IPS DF 4.7 (cell line): ENCODE results near the gene PAX7.

Experiments
- DNase-seq: peaks from one replicate; pipeline ENCODE4 v3.0.0-alpha.2; 2013; ENCODE audit warnings: low spot score; ENCODE audit errors: extremely low read depth

The PAX7 gene

GRCh38 chr1:18640228-18641004, 9.8 kb downstream of the PAX7 start:
- DNase-seq, result no peak

GRCh38 chr1:18641005-18641941, 10.6 kb downstream of the PAX7 start:
- DNase-seq, result no peak

- no peak for DNase-seq
Observed at GRCh38 chr1:18642278-18643095, 11.8 kb downstream of the PAX7 start.

- no peak for DNase-seq
Observed at GRCh38 chr1:18643154-18644012, 12.7 kb downstream of the PAX7 start.

- DNase-seq, result no peak
Observed at GRCh38 chr1:18644013-18644399, 13.4 kb downstream of the PAX7 start.

- DNase-seq, result no peak
Observed at GRCh38 chr1:18644446-18644845, 13.8 kb downstream of the PAX7 start.

- no peak for DNase-seq
Observed at GRCh38 chr1:18644973-18645746, 14.5 kb downstream of the PAX7 start.

GRCh38 chr1:18645747-18646090, 15.1 kb downstream of the PAX7 start:
- no peak for DNase-seq

GRCh38 chr1:18646091-18646785, 15.6 kb downstream of the PAX7 start:
- DNase-seq, result no peak

- no peak for DNase-seq
Observed at GRCh38 chr1:18646786-18647410, 16.3 kb downstream of the PAX7 start.

GRCh38 chr1:18647681-18648214, 17.1 kb downstream of the PAX7 start:
- DNase-seq, result no peak

- no peak for DNase-seq
Observed at GRCh38 chr1:18649693-18650370, 19.2 kb downstream of the PAX7 start.

GRCh38 chr1:18651713-18652112, 21.1 kb downstream of the PAX7 start:
- no peak for DNase-seq

- no peak for DNase-seq
Observed at GRCh38 chr1:18652791-18653190, 22.1 kb downstream of the PAX7 start.

GRCh38 chr1:18653367-18653766, 22.7 kb downstream of the PAX7 start:
- DNase-seq, result no peak

GRCh38 chr1:18653916-18654315, 23.3 kb downstream of the PAX7 start:
- DNase-seq, result no peak

- no peak for DNase-seq
Observed at GRCh38 chr1:18654599-18654998, 24.0 kb downstream of the PAX7 start.
